Endothelial cell of umbilical vein (primary cell): ENCODE measurements around the gene ZNF324.

Experiments used
- EZH2 ChIP-seq: IDR thresholded peaks from 2 replicates; pipeline ENCODE4 v1.6.1; 2012; ENCODE audit warnings: borderline replicate concordance, low read depth, mild to moderate bottlenecking, moderate library complexity, low read length, inconsistent platforms; ENCODE audit not compliant: severe bottlenecking
- JUN ChIP-seq: IDR thresholded peaks from 2 replicates; pipeline ENCODE4 v1.6.1; 2011; ENCODE audit warnings: borderline replicate concordance, low read depth; ENCODE audit not compliant: insufficient read length, insufficient read depth
- POLR2A ChIP-seq: IDR thresholded peaks from 2 replicates; pipeline ENCODE4 v1.6.1; 2012; ENCODE audit warnings: low read depth, mild to moderate bottlenecking, control low read depth, low read length
- TF ChIP-seq, protein P1 (sequence below), 2 donors: IDR thresholded peaks; 1 replicate in 1 of 2; 2 replicates in 1 of 2; pipeline ENCODE4 v1.5.1; 2011; ENCODE audit warnings: low read length in 2 of 2, mild to moderate bottlenecking in 2 of 2, moderate library complexity in 2 of 2, control low read depth in 1 of 2, inconsistent platforms in 1 of 2, low read depth in 1 of 2; ENCODE audit not compliant: insufficient read depth in 1 of 2; ENCODE audit errors: extremely low read depth in 1 of 2
- TF ChIP-seq, protein P2 (sequence below): IDR thresholded peaks from 2 replicates; pipeline ENCODE4 v1.6.1; 2011; ENCODE audit not compliant: insufficient read depth, insufficient read length

DNA sequence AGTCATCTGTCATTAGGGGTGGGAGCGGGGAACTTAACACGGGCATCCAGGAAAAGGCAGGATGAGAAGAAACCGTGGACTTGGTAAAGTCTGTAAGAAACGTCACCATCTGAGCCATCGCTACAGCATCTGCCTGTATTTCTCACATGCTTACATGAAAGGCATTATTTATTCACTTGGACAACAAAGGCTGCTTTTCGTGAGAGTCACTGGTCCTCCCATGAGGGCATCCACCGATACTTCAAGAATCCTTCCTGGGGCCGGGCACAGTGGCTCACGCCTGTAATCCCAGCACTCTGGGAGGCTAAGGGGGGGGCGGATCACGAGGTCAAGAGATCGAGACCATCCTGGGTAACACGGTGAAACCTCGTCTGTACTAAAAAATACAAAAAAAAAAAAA is 25.4 kb downstream of the ZNF324 start:
- TF ChIP-seq, protein P1, sequence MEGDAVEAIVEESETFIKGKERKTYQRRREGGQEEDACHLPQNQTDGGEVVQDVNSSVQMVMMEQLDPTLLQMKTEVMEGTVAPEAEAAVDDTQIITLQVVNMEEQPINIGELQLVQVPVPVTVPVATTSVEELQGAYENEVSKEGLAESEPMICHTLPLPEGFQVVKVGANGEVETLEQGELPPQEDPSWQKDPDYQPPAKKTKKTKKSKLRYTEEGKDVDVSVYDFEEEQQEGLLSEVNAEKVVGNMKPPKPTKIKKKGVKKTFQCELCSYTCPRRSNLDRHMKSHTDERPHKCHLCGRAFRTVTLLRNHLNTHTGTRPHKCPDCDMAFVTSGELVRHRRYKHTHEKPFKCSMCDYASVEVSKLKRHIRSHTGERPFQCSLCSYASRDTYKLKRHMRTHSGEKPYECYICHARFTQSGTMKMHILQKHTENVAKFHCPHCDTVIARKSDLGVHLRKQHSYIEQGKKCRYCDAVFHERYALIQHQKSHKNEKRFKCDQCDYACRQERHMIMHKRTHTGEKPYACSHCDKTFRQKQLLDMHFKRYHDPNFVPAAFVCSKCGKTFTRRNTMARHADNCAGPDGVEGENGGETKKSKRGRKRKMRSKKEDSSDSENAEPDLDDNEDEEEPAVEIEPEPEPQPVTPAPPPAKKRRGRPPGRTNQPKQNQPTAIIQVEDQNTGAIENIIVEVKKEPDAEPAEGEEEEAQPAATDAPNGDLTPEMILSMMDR (IDR thresholded peaks at IDR 0.05; ENCODE audit: extremely low read depth in 1 of 2, insufficient read depth in 1 of 2, low read depth in 1 of 2, low read length in 2 of 2) = no peak
- TF ChIP-seq EZH2 (no peak), JUN (no peak), POLR2A (no peak)
- TF ChIP-seq, protein P2, sequence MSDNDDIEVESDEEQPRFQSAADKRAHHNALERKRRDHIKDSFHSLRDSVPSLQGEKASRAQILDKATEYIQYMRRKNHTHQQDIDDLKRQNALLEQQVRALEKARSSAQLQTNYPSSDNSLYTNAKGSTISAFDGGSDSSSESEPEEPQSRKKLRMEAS = no peak
